CD14-positive monocyte (primary cell): ENCODE measurements around the gene TEAD1. TPM values are rescaled to one million over a fixed set of nuclear protein-coding genes. Genes with fewer than 3 reads are reported as not detected.

Experiments used
- DNase-seq, 3 donors: peaks; one replicate each; pipeline ENCODE4 v3.0.0-alpha.2; 2011 to 2022
- H2AFZ ChIP-seq: 2 replicates; pipeline ENCODE4 v1.6.0; 2012; ENCODE audit warnings: mild to moderate bottlenecking, low read depth, low read length, inconsistent platforms; ENCODE audit not compliant: insufficient read depth, poor library complexity, severe bottlenecking
- H3K27ac ChIP-seq, 2 donors: 1 replicate in 1 of 2; 2 replicates in 1 of 2; pipeline ENCODE4 v1.5.1; 2012 to 2013; ENCODE audit warnings: low read length in 2 of 2, control low read depth in 1 of 2, inconsistent platforms in 1 of 2, low read depth in 1 of 2, mild to moderate bottlenecking in 1 of 2
- H3K27me3 ChIP-seq, 2 donors: one replicate each; pipeline versions ENCODE4 v1.6.0 to v1.6.1; 2011 to 2013; ENCODE audit warnings: low read length in 2 of 2; ENCODE audit not compliant: control insufficient read depth in 2 of 2, insufficient read depth in 2 of 2
- H3K36me3 ChIP-seq, 2 donors: replicated peaks in 1 of 2; 1 replicate in 1 of 2; 2 replicates in 1 of 2; pipeline versions ENCODE4 v1.5.1 to v1.6.1; 2012 to 2013; ENCODE audit warnings: low read length in 2 of 2, control low read depth in 1 of 2, inconsistent platforms in 1 of 2, mild to moderate bottlenecking in 1 of 2; ENCODE audit not compliant: insufficient read depth in 2 of 2, control insufficient read depth in 1 of 2
- H3K4me1 ChIP-seq, 2 donors: 1 replicate in 1 of 2; 2 replicates in 1 of 2; pipeline versions ENCODE4 v1.5.1 to v1.6.1; 2012 to 2013; ENCODE audit warnings: low read length in 2 of 2, control low read depth in 1 of 2, inconsistent platforms in 1 of 2, mild to moderate bottlenecking in 1 of 2, moderate library complexity in 1 of 2; ENCODE audit not compliant: insufficient read depth in 2 of 2, control insufficient read depth in 1 of 2
- H3K4me2 ChIP-seq: replicated peaks from 2 replicates; pipeline ENCODE3; 2012; ENCODE audit warnings: low read length, moderate library complexity, mild to moderate bottlenecking; ENCODE audit not compliant: poor library complexity, severe bottlenecking; ENCODE audit errors: extremely low read depth
- H3K4me3 ChIP-seq, 3 experiments: fragments of 200-600 bp in 1 of 3; sonication (generic) in 1 of 3; replicated peaks in 1 of 3; 1 replicate in 2 of 3; 2 replicates in 1 of 3; pipeline ENCODE4 v1.5.1; 2011 to 2013; ENCODE audit warnings: low read length in 3 of 3, mild to moderate bottlenecking in 3 of 3, control low read depth in 2 of 3, low read depth in 2 of 3, inconsistent platforms in 1 of 3, moderate library complexity in 1 of 3
- H3K79me2 ChIP-seq: 2 replicates; pipeline ENCODE4 v1.6.0; 2012; ENCODE audit warnings: mild to moderate bottlenecking, control low read depth, inconsistent platforms, low read length, moderate library complexity; ENCODE audit not compliant: insufficient read depth
- H3K9ac ChIP-seq: 2 replicates; pipeline ENCODE4 v1.6.0; 2017; ENCODE audit warnings: low read length, mild to moderate bottlenecking; ENCODE audit not compliant: insufficient read depth, poor library complexity, severe bottlenecking
- H3K9me3 ChIP-seq, 2 donors: replicated peaks in 1 of 2; 1 replicate in 1 of 2; 2 replicates in 1 of 2; pipeline versions ENCODE4 v1.5.1 to v1.6.1; 2012 to 2013; ENCODE audit warnings: low read length in 2 of 2, control low read depth in 1 of 2; ENCODE audit not compliant: control insufficient read depth in 1 of 2, insufficient read depth in 1 of 2
- H4K20me1 ChIP-seq: 2 replicates; pipeline ENCODE4 v1.6.0; 2012; ENCODE audit warnings: mild to moderate bottlenecking, low read length, control low read depth, moderate library complexity; ENCODE audit not compliant: insufficient read depth
- H3K27ac Mint-ChIP-seq, 7 donors: one replicate each; pipeline ENCODE4 v1.8.0; 2020; ENCODE audit warnings: mild to moderate bottlenecking in 7 of 7, mixed read lengths in 7 of 7, moderate library complexity in 6 of 7, inconsistent platforms in 2 of 7
- H3K27me3 Mint-ChIP-seq, 3 donors: one replicate each; pipeline ENCODE4 v1.8.0; 2021 to 2022; ENCODE audit warnings: low read depth in 3 of 3, mild to moderate bottlenecking in 3 of 3, mixed read lengths in 3 of 3, moderate library complexity in 3 of 3, inconsistent platforms in 1 of 3
- H3K36me3 Mint-ChIP-seq, 2 donors: one replicate each; pipeline ENCODE4 v1.8.0; 2020; ENCODE audit warnings: mixed read lengths in 2 of 2, inconsistent platforms in 1 of 2, mild to moderate bottlenecking in 1 of 2
- H3K4me1 Mint-ChIP-seq: one replicate; pipeline ENCODE4 v1.8.0; 2020; ENCODE audit warnings: mild to moderate bottlenecking, mixed read lengths
- H3K4me3 Mint-ChIP-seq, 2 donors: one replicate each; pipeline ENCODE4 v1.8.0; 2020; ENCODE audit warnings: mild to moderate bottlenecking in 2 of 2, mixed read lengths in 2 of 2, moderate library complexity in 1 of 2
- H3K9me3 Mint-ChIP-seq, 7 donors: one replicate each; pipeline ENCODE4 v1.8.0; 2020 to 2022; ENCODE audit warnings: mixed read lengths in 7 of 7, mild to moderate bottlenecking in 6 of 7, moderate library complexity in 6 of 7, inconsistent platforms in 2 of 7
- CTCF ChIP-seq: fragments of 200-600 bp; IDR thresholded peaks from one replicate; pipeline ENCODE4 v1.8.0; 2022; ENCODE audit warnings: antibody characterized with exemption, mild to moderate bottlenecking
- WGBS: methylation state at CpG from one replicate; pipeline ENCODE4 v1.1.5; 2013; ENCODE audit warnings: missing lambda C conversion rate; ENCODE audit not compliant: insufficient coverage; 5-methylcytosine and 5-hydroxymethylcytosine counted together
- intact Hi-C, 2 donors: fragments of 100-400 bp; cut with micrococcal nuclease; formaldehyde crosslinking; loops; one replicate each; pipeline versions ENCODE4 v1.15.0 to v1.15.1; 2023
- polyA plus RNA-seq, 3 donors: library from polyadenylated mRNA; depleted of rRNA in 1 of 3; unstranded in 2 of 3; stranded (reverse) in 1 of 3; fragments of 300-500 nt in 2 of 3; fragments of >200 nt in 1 of 3; fragmentation: Illumina TruSeq in 2 of 3; gene quantifications; 1 replicate in 2 of 3; 2 replicates in 1 of 3; pipeline ENCODE4 v1.2.3, GENCODE V29; 2012 to 2021

Gene TEAD1
- polyA plus RNA-seq, 3 donors = not detected

- no peaks in the 10 kb centered on the region for H3K9me3 Mint-ChIP-seq
- H3K27me3 Mint-ChIP-seq = peaks cover 7 to 30% (median 17%) of the 10 kb centered on the region in 3 donors
- no peak for DNase-seq
- WGBS = 83% methylated on average over 5 of the region's 6 CpGs
- Histone ChIP-seq H2AFZ (no peak overlapping the region), H3K27me3 (peaks cover 2 to 8% of the 10 kb centered on the region in 2 donors), H3K4me1 (no peaks in the 10 kb centered on the region), H3K9ac (no peak overlapping the region), H3K4me2 (no peak overlapping the region), H3K36me3 (no peaks in the 10 kb centered on the region), H3K9me3 (no peaks in the 10 kb centered on the region), H4K20me1 (no peaks in the 10 kb centered on the region), H3K79me2 (no peaks in the 10 kb centered on the region), H3K27ac (no peak overlapping the region), H3K4me3 (no peak overlapping the region)
- intact Hi-C loops = no loop called here
- H3K4me3 Mint-ChIP-seq = no peak overlapping the region
- H3K36me3 Mint-ChIP-seq = no peaks in the 10 kb centered on the region
- no peak for TF ChIP-seq CTCF
- H3K4me1 Mint-ChIP-seq = no peaks in the 10 kb centered on the region
- H3K27ac Mint-ChIP-seq = no peak overlapping the region
Measured at GRCh38 chr11:12716816-12717215, 42.6 kb downstream of the TEAD1 start.

- Histone ChIP-seq H3K9me3 (no peaks in the 10 kb centered on the region), H3K4me2 (no peak overlapping the region), H3K36me3 (no peaks in the 10 kb centered on the region), H3K9ac (no peak overlapping the region), H3K79me2 (no peaks in the 10 kb centered on the region), H4K20me1 (no peaks in the 10 kb centered on the region), H3K27me3 (peaks cover 2 to 12% of the 10 kb centered on the region in 2 donors), H3K4me3 (no peak overlapping the region), H2AFZ (no peak overlapping the region), H3K4me1 (no peaks in the 10 kb centered on the region), H3K27ac (no peak overlapping the region)
- WGBS = 86% methylated on average over 2 of the region's 5 CpGs
- Mint-ChIP-seq H3K36me3 (no peaks in the 10 kb centered on the region), H3K4me1 (no peaks in the 10 kb centered on the region), H3K27me3 (peaks cover 7 to 32% (median 17%) of the 10 kb centered on the region in 3 donors), H3K9me3 (no peaks in the 10 kb centered on the region), H3K27ac (no peak overlapping the region), H3K4me3 (no peak overlapping the region)
- intact Hi-C loops = no loop called here
- no peak for DNase-seq
- TF ChIP-seq CTCF = no peak
Measured at GRCh38 chr11:12717851-12718291, 43.6 kb downstream of the TEAD1 start.
